K562 (cell line): ENCODE measurements around the gene ITPA. TPM values are rescaled to one million over a fixed set of nuclear protein-coding genes. Genes with fewer than 3 reads are reported as not detected.

Experiments
- CREB3 ChIP-seq: fragments of 450-650 bp; conservative IDR thresholded peaks from 2 replicates; pipeline ENCODE4 v1.6.1; 2016; ENCODE audit warnings: missing genetic modification characterization, low read depth, mild to moderate bottlenecking, missing compliant biosample characterization, moderate library complexity
- HNRNPH1 ChIP-seq: fragments of 200-400 bp; formaldehyde crosslinking; optimal IDR thresholded peaks from 2 replicates; pipeline ENCODE3; 2017; ENCODE audit warnings: low read depth, mild to moderate bottlenecking, low read length, moderate library complexity
- KDM2B ChIP-seq: fragments of 250-450 bp; sonication (Bioruptor Pico); IDR thresholded peaks from 2 replicates; pipeline ENCODE4 v1.8.0; 2021; ENCODE audit warnings: mild to moderate bottlenecking, moderate library complexity
- KLF10 ChIP-seq: fragments of 250-450 bp; sonication (Bioruptor Pico); IDR thresholded peaks from 2 replicates; pipeline ENCODE4 v1.6.1; 2021; ENCODE audit warnings: matching md5 sums
- NCOA4 ChIP-seq: fragments of 450-650 bp; IDR thresholded peaks from 2 replicates; pipeline ENCODE4 v1.6.1; 2018; ENCODE audit warnings: mild to moderate bottlenecking; ENCODE audit not compliant: partially characterized antibody
- NR4A1 ChIP-seq, 2 experiments: fragments of 250-450 bp in 1 of 2; fragments of 450-650 bp in 1 of 2; sonication (Bioruptor Pico) in 1 of 2; IDR thresholded peaks; 2 replicates each; pipeline versions ENCODE4 v1.4.0 to v1.6.1; 2016 to 2020; ENCODE audit warnings: mild to moderate bottlenecking in 2 of 2, missing compliant biosample characterization in 1 of 2, missing genetic modification characterization in 1 of 2, moderate library complexity in 1 of 2
- PHF20 ChIP-seq: fragments of 450-650 bp; IDR thresholded peaks from 2 replicates; pipeline ENCODE4 v1.6.1; 2018; ENCODE audit not compliant: partially characterized antibody
- PML ChIP-seq: IDR thresholded peaks from 2 replicates; pipeline ENCODE4 v1.6.1; 2012; ENCODE audit warnings: low read length, inconsistent platforms
- STAT5A ChIP-seq: IDR thresholded peaks from 2 replicates; pipeline ENCODE4 v1.6.1; 2012; ENCODE audit warnings: low read length, inconsistent platforms, borderline replicate concordance
- TSHZ1 ChIP-seq: fragments of 250-450 bp; sonication (Bioruptor Pico); IDR thresholded peaks from 2 replicates; pipeline ENCODE4 v1.4.0; 2020; ENCODE audit warnings: mild to moderate bottlenecking, moderate library complexity
- ZNF212 ChIP-seq: fragments of 450-650 bp; formaldehyde crosslinking; IDR thresholded peaks from 2 replicates; pipeline ENCODE4 v1.4.0; 2020; ENCODE audit warnings: mild to moderate bottlenecking
- ZNF445 ChIP-seq: fragments of 250-450 bp; sonication (Bioruptor Pico); IDR thresholded peaks from 2 replicates; pipeline ENCODE4 v1.4.0; 2020; ENCODE audit warnings: low read depth, mild to moderate bottlenecking, moderate library complexity
- ZNF507 ChIP-seq: conservative IDR thresholded peaks from 2 replicates; pipeline ENCODE4 v1.6.1; 2017; ENCODE audit warnings: missing genetic modification characterization, missing compliant biosample characterization
- ZNF707 ChIP-seq: fragments of 250-450 bp; sonication (Bioruptor Pico); conservative IDR thresholded peaks from 2 replicates; pipeline ENCODE4 v1.8.0; 2022; ENCODE audit warnings: inconsistent platforms, mild to moderate bottlenecking, moderate library complexity
- polyA plus RNA-seq, 8 experiments: library from polyadenylated mRNA; depleted of rRNA in 4 of 8; stranded (reverse) in 5 of 8; unstranded in 3 of 8; fragments of >200 nt; fragmentation: Nextera tagmentation in 2 of 8; fragmentation: Illumina TruSeq in 1 of 8; extraction: Ambion mirVana in 2 of 8; extraction: Trizol in 1 of 8; gene quantifications; 2 replicates each; pipeline versions ENCODE4 v1.2.1 to v1.2.3, GENCODE V29; 2011 to 2014; ENCODE audit warnings: inconsistent platforms in 1 of 8, missing spikeins in 1 of 8
- total RNA-seq, 7 experiments: library from RNA; depleted of rRNA in 6 of 7; stranded (reverse); fragments of >200 nt in 6 of 7; fragmentation: Illumina TruSeq in 2 of 7; extraction: Trizol in 2 of 7; gene quantifications; 2 replicates each; pipeline versions ENCODE4 v1.2.1 to v1.2.3, GENCODE V29; 2011 to 2021; ENCODE audit warnings: low replicate concordance in 1 of 7
- TF ChIP-seq, protein P1 (sequence below): fragments of 250-450 bp; sonication (Bioruptor Pico); IDR thresholded peaks from 2 replicates; pipeline ENCODE4 v1.9.0; 2021; ENCODE audit warnings: mild to moderate bottlenecking, inconsistent platforms

ITPA gene
- total and polyA plus RNA-seq, 9 of the 15 experiments (the other 6 are each of a cell fraction or from before 2014, with no cell fraction given) = 5.0 to 79.7 (median 36.7) TPM

GRCh38 chr20:3165473-3166337 lies 43.6 kb upstream of the ITPA start (continued):
- TF ChIP-seq NR4A1 (CRISPR knock-in tag; IDR thresholded peaks at IDR 0.05) (no peak), NR4A1 (tag; IDR thresholded peaks at IDR 0.05) (no peak), ZNF507 (tag) (no peak), PHF20 (no peak), HNRNPH1 (no peak), ZNF212 (CRISPR knock-in tag) (no peak), CREB3 (tag) (no peak), PML (no peak), ZNF445 (CRISPR knock-in tag) (no peak), ZNF707 (CRISPR knock-in tag) (no peak), TSHZ1 (no peak), KDM2B (CRISPR knock-in tag) (no peak), NCOA4 (no peak), KLF10 (CRISPR knock-in tag) (no peak), STAT5A (no peak)
- TF ChIP-seq, protein P1, sequence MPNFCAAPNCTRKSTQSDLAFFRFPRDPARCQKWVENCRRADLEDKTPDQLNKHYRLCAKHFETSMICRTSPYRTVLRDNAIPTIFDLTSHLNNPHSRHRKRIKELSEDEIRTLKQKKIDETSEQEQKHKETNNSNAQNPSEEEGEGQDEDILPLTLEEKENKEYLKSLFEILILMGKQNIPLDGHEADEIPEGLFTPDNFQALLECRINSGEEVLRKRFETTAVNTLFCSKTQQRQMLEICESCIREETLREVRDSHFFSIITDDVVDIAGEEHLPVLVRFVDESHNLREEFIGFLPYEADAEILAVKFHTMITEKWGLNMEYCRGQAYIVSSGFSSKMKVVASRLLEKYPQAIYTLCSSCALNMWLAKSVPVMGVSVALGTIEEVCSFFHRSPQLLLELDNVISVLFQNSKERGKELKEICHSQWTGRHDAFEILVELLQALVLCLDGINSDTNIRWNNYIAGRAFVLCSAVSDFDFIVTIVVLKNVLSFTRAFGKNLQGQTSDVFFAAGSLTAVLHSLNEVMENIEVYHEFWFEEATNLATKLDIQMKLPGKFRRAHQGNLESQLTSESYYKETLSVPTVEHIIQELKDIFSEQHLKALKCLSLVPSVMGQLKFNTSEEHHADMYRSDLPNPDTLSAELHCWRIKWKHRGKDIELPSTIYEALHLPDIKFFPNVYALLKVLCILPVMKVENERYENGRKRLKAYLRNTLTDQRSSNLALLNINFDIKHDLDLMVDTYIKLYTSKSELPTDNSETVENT (CRISPR knock-in tag) = no peak
